Heart left ventricle (tissue), 13 donors: ENCODE results near the gene TP53TG5.

ENCODE experiments used
- POLR2A ChIP-seq, 2 donors: fragments of 450-650 bp; IDR thresholded peaks; one replicate each; pipeline ENCODE4 v1.6.1; 2017; ENCODE audit warnings: antibody characterized with exemption in 2 of 2, mild to moderate bottlenecking in 2 of 2, moderate library complexity in 2 of 2
- TF ChIP-seq, protein P1 (sequence below), 12 donors: fragments of 200-600 bp; sonication (generic) in 4 of 12; IDR thresholded peaks; one replicate each; pipeline versions ENCODE4 v1.5.0 to v1.8.0; 2018 to 2022; ENCODE audit warnings: antibody characterized with exemption in 12 of 12, mild to moderate bottlenecking in 5 of 12
- donor health status: ischemic (EF 13 %, LVEDD 7.1; RV severe dilation, severe dysfunction).
- donor health status: DM: no; HTN: yes; CAD: no.
- donor health status: DM: no; HTN: no; CAD: no.
- donor health status: ischemic (EF 25% LVEDD 6.9; RV normal size, moderate dysfunction).
- donor health status: ischemic (EF 25% LVEDD 5.7; RV mildly dilated, moderate dysfunction).
- donor health status: ischemic (EF 35%, LVEDD 5.7; RV mildly dilated, moderate dysfunction).
- donor health status: nonischemic (EF 11% LVEDD 7.7; RV severe dilation, severe dysfunction).
- donor health status: DM: yes; HTN: yes; CAD: no.
- donor health status: PGD.
- donor health status: ischemic (EF 29% LVEDD 5.4; RV normal size, mild dysfunction).
- donor health status: nonischemic (EF 23%, LVEDD 6.1; RV moderate dilation, normal function).

DNA sequence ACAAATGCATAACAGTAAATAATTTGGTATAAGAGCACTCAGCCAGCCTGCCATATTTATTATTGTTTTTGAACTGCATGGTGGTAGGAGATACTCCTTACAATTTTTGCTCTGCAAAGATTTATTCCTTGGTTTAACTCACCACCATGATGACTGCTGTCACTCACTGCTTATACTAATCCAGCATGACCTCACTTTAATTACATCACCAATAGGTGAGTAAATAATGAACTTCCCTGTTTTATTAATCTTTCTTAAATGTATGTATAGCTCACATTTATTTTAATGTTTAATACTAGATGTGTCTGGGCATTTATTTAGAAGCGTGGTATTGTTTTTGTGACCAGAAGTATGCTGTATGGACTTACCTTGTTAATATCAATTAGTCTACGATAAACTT, 12.8 kb upstream of the TP53TG5 start:
- TF ChIP-seq, protein P1, sequence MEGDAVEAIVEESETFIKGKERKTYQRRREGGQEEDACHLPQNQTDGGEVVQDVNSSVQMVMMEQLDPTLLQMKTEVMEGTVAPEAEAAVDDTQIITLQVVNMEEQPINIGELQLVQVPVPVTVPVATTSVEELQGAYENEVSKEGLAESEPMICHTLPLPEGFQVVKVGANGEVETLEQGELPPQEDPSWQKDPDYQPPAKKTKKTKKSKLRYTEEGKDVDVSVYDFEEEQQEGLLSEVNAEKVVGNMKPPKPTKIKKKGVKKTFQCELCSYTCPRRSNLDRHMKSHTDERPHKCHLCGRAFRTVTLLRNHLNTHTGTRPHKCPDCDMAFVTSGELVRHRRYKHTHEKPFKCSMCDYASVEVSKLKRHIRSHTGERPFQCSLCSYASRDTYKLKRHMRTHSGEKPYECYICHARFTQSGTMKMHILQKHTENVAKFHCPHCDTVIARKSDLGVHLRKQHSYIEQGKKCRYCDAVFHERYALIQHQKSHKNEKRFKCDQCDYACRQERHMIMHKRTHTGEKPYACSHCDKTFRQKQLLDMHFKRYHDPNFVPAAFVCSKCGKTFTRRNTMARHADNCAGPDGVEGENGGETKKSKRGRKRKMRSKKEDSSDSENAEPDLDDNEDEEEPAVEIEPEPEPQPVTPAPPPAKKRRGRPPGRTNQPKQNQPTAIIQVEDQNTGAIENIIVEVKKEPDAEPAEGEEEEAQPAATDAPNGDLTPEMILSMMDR (IDR thresholded peaks at IDR 0.05) = no peak
- no peak for TF ChIP-seq POLR2A (IDR thresholded peaks at IDR 0.05)
